ENCODE data around the gene NEK3.

- no peak for TF ChIP-seq CTCF (conservative IDR thresholded peaks at IDR 0.05 in 1 of 2, IDR thresholded peaks at IDR 0.05 in 1 of 2; ENCODE audit: low read depth in 1 of 2, low read length in 2 of 2)
- no peak for TF ChIP-seq EZH2 (IDR thresholded peaks at IDR 0.05; ENCODE audit: low read length, missing control alignments)
Measured at GRCh38 chr13:52169839-52170238, 10.4 kb upstream of the NEK3 start.

All from fibroblast of lung (primary cell).